ENCODE measurements around the gene CARD19. TPM values are rescaled to one million over a fixed set of nuclear protein-coding genes. Genes with fewer than 3 reads are reported as not detected.
"Not testable (repeated sequence)": the region's sequence is repeated elsewhere in the genome, so short reads cannot be mapped to it uniquely, and the experiment has no call there.

Gene CARD19
- polyA plus RNA-seq, 1 donor = 38.5 TPM

- no peak for DNase-seq (ENCODE audit: low read depth)
These were observed 11.3 kb downstream of the CARD19 start for GRCh38 chr9:93107151-93107824.

- no peak for DNase-seq (ENCODE audit: low read depth)
These were observed 11.8 kb downstream of the CARD19 start for GRCh38 chr9:93107825-93108161.

GRCh38 chr9:93108291-93109041, 12.4 kb downstream of the CARD19 start:
- no peak for DNase-seq (ENCODE audit: low read depth)

GRCh38 chr9:93110311-93110855, 14.4 kb downstream of the CARD19 start:
- no peak for DNase-seq (ENCODE audit: low read depth)

GRCh38 chr9:93111001-93111370, 15.0 kb downstream of the CARD19 start:
- DNase-seq (ENCODE audit: low read depth) = no peak

- no peak for DNase-seq (ENCODE audit: low read depth)
These were observed 15.5 kb downstream of the CARD19 start for GRCh38 chr9:93111371-93112115.

- DNase-seq (ENCODE audit: low read depth) = no peak
These were observed 16.3 kb downstream of the CARD19 start for GRCh38 chr9:93112116-93112863.

GRCh38 chr9:93112864-93113389, 16.9 kb downstream of the CARD19 start:
- no peak for DNase-seq (ENCODE audit: low read depth)

GRCh38 chr9:93114169-93114983, 18.4 kb downstream of the CARD19 start:
- no peak for DNase-seq (ENCODE audit: low read depth)

GRCh38 chr9:93114984-93115335, 18.9 kb downstream of the CARD19 start:
- DNase-seq (ENCODE audit: low read depth) = no peak

- no peak for DNase-seq (ENCODE audit: low read depth)
These were observed 19.6 kb downstream of the CARD19 start for GRCh38 chr9:93115486-93116071.

- DNase-seq (ENCODE audit: low read depth) = no peak
These were observed 20.3 kb downstream of the CARD19 start for GRCh38 chr9:93116072-93116961.

GRCh38 chr9:93117521-93117920, 21.5 kb downstream of the CARD19 start:
- not testable (repeated sequence) for DNase-seq (ENCODE audit: low read depth)

GRCh38 chr9:93117924-93118862, 22.2 kb downstream of the CARD19 start:
- DNase-seq (ENCODE audit: low read depth) = no peak

GRCh38 chr9:93118863-93119702, 23.1 kb downstream of the CARD19 start:
- no peak for DNase-seq (ENCODE audit: low read depth)

- DNase-seq (ENCODE audit: low read depth) = no peak
These were observed 23.6 kb downstream of the CARD19 start for GRCh38 chr9:93119703-93119952.
